HCT116 (cell line): Measurements from ENCODE around the gene RNF169. TPM values are rescaled to one million over a fixed set of nuclear protein-coding genes. Genes with fewer than 3 reads are reported as not detected.
A peak's percentile ranks its signal among the peaks of the same experiment; 100 is the strongest.

Experiments used
- ATAC-seq: fragments of 200-7000 bp; cut with Tn5 transposase; 2 replicates; pipeline ENCODE4 v1.9.1; 2020; ENCODE audit warnings: mild to moderate bottlenecking, moderate library complexity
- BruUV-seq: library from RNA; stranded (reverse); fragments of 400-500 nt; replicated peaks from 2 replicates; lab custom pipeline; 2021; lab: Mats Ljungman, UMichigan
- CTCF ChIA-PET: fragments of 300-600 bp; sonication (Branson Sonifier 250); formaldehyde crosslinking; loops from one replicate; lab custom pipeline; 2021; ENCODE audit warnings: antibody characterized with exemption; lab: Charles Lee
- POLR2A ChIA-PET: fragments of 300-600, 350-600 bp; sonication (Branson Sonifier 250); formaldehyde crosslinking; loops from one replicate; lab custom pipeline; 2021; ENCODE audit warnings: antibody characterized with exemption; lab: Charles Lee
- RAD21 ChIA-PET, 2 experiments: fragments of 300-600 bp; sonication (Branson Sonifier 250); formaldehyde crosslinking; loops; one replicate each; lab custom pipeline; 2023; ENCODE audit warnings: low total read pairs in 2 of 2; ENCODE audit not compliant: uncharacterized antibody in 2 of 2, unreplicated experiment in 2 of 2, low non-redundant PET in 1 of 2; lab: Charles Lee
- DNase-seq: peaks from one replicate; pipeline ENCODE4 v3.0.0-alpha.2; 2010; ENCODE audit warnings: low read depth, low spot score
- H2AFZ ChIP-seq: fragments of 200-600 bp; shearing (Covaris generic), sonication (generic); 2 replicates; pipeline ENCODE4 v1.6.1; 2017; ENCODE audit warnings: low read depth, mixed run types, mixed read lengths, antibody characterized with exemption, low read length; ENCODE audit not compliant: poor library complexity, severe bottlenecking
- H3K27ac ChIP-seq: 2 replicates; pipeline ENCODE4 v1.5.1; 2012; ENCODE audit warnings: low read depth, low read length
- H3K27me3 ChIP-seq: fragments of 200-600 bp; sonication (generic); 2 replicates; pipeline ENCODE4 v1.6.1; 2016; ENCODE audit warnings: mixed run types, low read length, mixed read lengths; ENCODE audit not compliant: insufficient read depth
- H3K36me3 ChIP-seq, 2 experiments: fragments of 200-500 bp in 1 of 2; fragments of 200-600 bp in 1 of 2; sonication (Bioruptor generic) in 1 of 2; sonication (generic) in 1 of 2; 2 replicates each; pipeline versions ENCODE4 v1.5.1 to v1.6.1; 2014 to 2016; ENCODE audit warnings: low read length in 2 of 2, inconsistent platforms in 1 of 2, mixed read lengths in 1 of 2, mixed run types in 1 of 2; ENCODE audit not compliant: insufficient read depth in 2 of 2, control insufficient read depth in 1 of 2
- H3K4me1 ChIP-seq, 2 experiments: fragments of 200-600 bp in 1 of 2; sonication (generic) in 1 of 2; 2 replicates each; pipeline versions ENCODE4 v1.5.1 to v1.6.1; 2012 to 2017; ENCODE audit warnings: low read length in 2 of 2, inconsistent platforms in 1 of 2, mild to moderate bottlenecking in 1 of 2, mixed read lengths in 1 of 2, mixed run types in 1 of 2, moderate library complexity in 1 of 2; ENCODE audit not compliant: insufficient read depth in 2 of 2, control insufficient read depth in 1 of 2
- H3K4me2 ChIP-seq: fragments of 200-600 bp; sonication (generic); 2 replicates; pipeline ENCODE4 v1.6.1; 2017; ENCODE audit warnings: mixed run types, low read length, mixed read lengths
- H3K4me3 ChIP-seq, 2 experiments: fragments of 200-600 bp in 1 of 2; sonication (generic) in 1 of 2; replicated peaks in 1 of 2; 2 replicates each; pipeline ENCODE4 v1.5.1; 2011 to 2016; ENCODE audit warnings: low read length in 2 of 2, control low read depth in 1 of 2, low read depth in 1 of 2, mild to moderate bottlenecking in 1 of 2, mixed read lengths in 1 of 2, mixed run types in 1 of 2
- H3K79me2 ChIP-seq: fragments of 200-600 bp; sonication (generic); 2 replicates; pipeline ENCODE4 v1.6.1; 2017; ENCODE audit warnings: mild to moderate bottlenecking, mixed run types, low read length, moderate library complexity, mixed read lengths; ENCODE audit not compliant: insufficient read depth
- H3K9ac ChIP-seq: fragments of 200-600 bp; sonication (generic); 2 replicates; pipeline ENCODE4 v1.6.1; 2016; ENCODE audit warnings: low read length, mixed read lengths
- H3K9me2 ChIP-seq: fragments of 200-600 bp; sonication (generic), shearing (Covaris generic); 2 replicates; pipeline ENCODE4 v1.6.1; 2017; ENCODE audit warnings: mixed run types, mild to moderate bottlenecking, moderate library complexity; ENCODE audit not compliant: insufficient read depth
- H3K9me3 ChIP-seq, 2 experiments: fragments of 200-500 bp in 1 of 2; fragments of 200-600 bp in 1 of 2; sonication (Bioruptor generic) in 1 of 2; sonication (generic) in 1 of 2; 2 replicates each; pipeline ENCODE4 v1.6.1; 2014 to 2017; ENCODE audit warnings: low read length in 2 of 2, mixed read lengths in 2 of 2, inconsistent platforms in 1 of 2, low read depth in 1 of 2, mild to moderate bottlenecking in 1 of 2, mixed run types in 1 of 2, moderate library complexity in 1 of 2; ENCODE audit not compliant: control insufficient read depth in 1 of 2, insufficient read depth in 1 of 2
- H4K20me1 ChIP-seq: fragments of 200-600 bp; sonication (generic), shearing (Covaris generic); 2 replicates; pipeline ENCODE4 v1.6.1; 2017; ENCODE audit warnings: mixed run types, mild to moderate bottlenecking, moderate library complexity; ENCODE audit not compliant: insufficient read depth
- CBX3 ChIP-seq: IDR thresholded peaks from 2 replicates; pipeline ENCODE4 v1.6.1; 2012; ENCODE audit warnings: low read depth
- POLR2A ChIP-seq: IDR thresholded peaks from 2 replicates; pipeline ENCODE4 v1.7.0; 2011; ENCODE audit warnings: borderline replicate concordance; ENCODE audit not compliant: insufficient read depth, insufficient read length; ENCODE audit errors: extremely low read depth
- RAD21 ChIP-seq: IDR thresholded peaks from 2 replicates; pipeline ENCODE4 v1.6.1; 2012; ENCODE audit warnings: low read depth, mild to moderate bottlenecking
- SP1 ChIP-seq: IDR thresholded peaks from 2 replicates; pipeline ENCODE4 v1.6.1; 2012; ENCODE audit warnings: low read depth
- intact Hi-C: fragments of 100-400 bp; cut with micrococcal nuclease; formaldehyde crosslinking; loops from 2 replicates; pipeline ENCODE4 v1.10.0; 2022
- total RNA-seq: library from RNA; stranded (reverse); gene quantifications from one replicate; pipeline ENCODE4 v1.2.1, GENCODE V29; 2021; ENCODE audit not compliant: unreplicated experiment
- TF ChIP-seq, protein P1 (sequence below), 3 experiments: fragments of 200-600 bp in 1 of 3; sonication (generic) in 1 of 3; IDR thresholded peaks in 2 of 3; conservative IDR thresholded peaks in 1 of 3; 2 replicates each; pipeline ENCODE4 v1.5.1; 2012 to 2017; ENCODE audit warnings: low read depth in 2 of 3, low read length in 2 of 3, antibody characterized with exemption in 1 of 3, borderline replicate concordance in 1 of 3, control low read depth in 1 of 3, mild to moderate bottlenecking in 1 of 3, mixed read lengths in 1 of 3, mixed run types in 1 of 3, moderate library complexity in 1 of 3; ENCODE audit not compliant: insufficient read depth in 1 of 3
- TF ChIP-seq, protein P2 (sequence below): IDR thresholded peaks from 2 replicates; pipeline ENCODE4 v1.6.1; 2012

RNF169 gene
- total RNA-seq, 1 experiment from 2014 or later = 22.5 TPM

DNA sequence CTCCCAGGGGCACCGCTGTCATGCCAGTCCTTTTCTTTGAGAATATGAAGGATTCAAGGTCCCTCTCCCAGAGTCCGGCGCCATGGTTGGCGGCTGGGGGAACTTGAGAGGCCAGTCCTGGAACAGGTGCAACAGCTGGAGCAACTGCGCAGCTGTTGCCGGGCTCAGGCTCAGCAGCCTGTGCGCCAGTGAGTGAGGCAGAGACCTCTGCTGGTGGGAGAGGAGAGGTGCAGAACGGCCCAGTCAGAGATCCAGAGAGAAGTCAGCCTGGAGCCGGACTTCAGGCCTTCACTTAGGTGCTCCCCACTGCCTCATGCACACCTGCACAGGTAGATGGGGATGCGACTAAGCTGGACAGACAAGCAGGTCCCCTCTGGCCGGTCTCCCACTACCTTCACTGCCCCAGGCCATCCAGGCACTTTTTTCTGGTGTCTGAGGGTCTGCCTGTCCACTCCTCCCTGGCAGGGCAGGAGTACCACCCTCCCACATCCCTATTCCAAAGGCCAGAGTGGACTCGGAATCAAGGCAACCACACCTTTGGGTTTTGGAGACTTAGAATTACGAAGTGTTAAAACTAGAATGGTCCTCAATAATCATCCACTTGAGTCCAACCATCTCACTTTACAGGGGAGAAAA is 22.0 kb upstream of the RNF169 start:
- no peak overlapping the region for H3K4me2 ChIP-seq
- no peaks in the 10 kb centered on the region for H3K79me2 ChIP-seq
- peak; percentile 100 for ATAC-seq
- H3K27me3 ChIP-seq = peaks cover 8% of the 10 kb centered on the region
- no peak overlapping the region for H2AFZ ChIP-seq
- no peaks in the 10 kb centered on the region for H4K20me1 ChIP-seq
- ChIA-PET POLR2A (no interaction called here), RAD21 (interaction anchor here in 1 of 2 experiments (2.9 kb wide), 1 partner anchor 25 kb away, joined by 14 read pairs; no protein-coding TSS in a partner anchor), CTCF (interaction anchor here (0.6 to 4.8 kb wide), 10 partner anchors 10 to 522 kb away, joined by 3 to 41 read pairs (median 6); no protein-coding TSS in a partner anchor)
- H3K4me3 ChIP-seq = no peak overlapping the region
- no peaks in the 10 kb centered on the region for H3K36me3 ChIP-seq
- H3K4me1 ChIP-seq = no peaks in the 10 kb centered on the region; a peak in 1 of 4 replicates
- no TSS peak for BruUV-seq
- peak; percentile 54 for DNase-seq
- H3K9me2 ChIP-seq = no peaks in the 10 kb centered on the region
- TF ChIP-seq CBX3 = no peak
- peak; percentile 82 for TF ChIP-seq RAD21
- TF ChIP-seq, protein P1, sequence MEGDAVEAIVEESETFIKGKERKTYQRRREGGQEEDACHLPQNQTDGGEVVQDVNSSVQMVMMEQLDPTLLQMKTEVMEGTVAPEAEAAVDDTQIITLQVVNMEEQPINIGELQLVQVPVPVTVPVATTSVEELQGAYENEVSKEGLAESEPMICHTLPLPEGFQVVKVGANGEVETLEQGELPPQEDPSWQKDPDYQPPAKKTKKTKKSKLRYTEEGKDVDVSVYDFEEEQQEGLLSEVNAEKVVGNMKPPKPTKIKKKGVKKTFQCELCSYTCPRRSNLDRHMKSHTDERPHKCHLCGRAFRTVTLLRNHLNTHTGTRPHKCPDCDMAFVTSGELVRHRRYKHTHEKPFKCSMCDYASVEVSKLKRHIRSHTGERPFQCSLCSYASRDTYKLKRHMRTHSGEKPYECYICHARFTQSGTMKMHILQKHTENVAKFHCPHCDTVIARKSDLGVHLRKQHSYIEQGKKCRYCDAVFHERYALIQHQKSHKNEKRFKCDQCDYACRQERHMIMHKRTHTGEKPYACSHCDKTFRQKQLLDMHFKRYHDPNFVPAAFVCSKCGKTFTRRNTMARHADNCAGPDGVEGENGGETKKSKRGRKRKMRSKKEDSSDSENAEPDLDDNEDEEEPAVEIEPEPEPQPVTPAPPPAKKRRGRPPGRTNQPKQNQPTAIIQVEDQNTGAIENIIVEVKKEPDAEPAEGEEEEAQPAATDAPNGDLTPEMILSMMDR (IDR thresholded peaks at IDR 0.05 in 2 of 3, conservative IDR thresholded peaks at IDR 0.05 in 1 of 3; ENCODE audit: borderline replicate concordance in 1 of 3, insufficient read depth in 1 of 3, low read depth in 2 of 3, low read length in 2 of 3) = peak; percentile 86 to 97 (median 89)
- intact Hi-C loops = no loop called here
- H3K27ac ChIP-seq = no peak overlapping the region
- H3K9ac ChIP-seq = no peak overlapping the region
- H3K9me3 ChIP-seq = no peaks in the 10 kb centered on the region

DNA sequence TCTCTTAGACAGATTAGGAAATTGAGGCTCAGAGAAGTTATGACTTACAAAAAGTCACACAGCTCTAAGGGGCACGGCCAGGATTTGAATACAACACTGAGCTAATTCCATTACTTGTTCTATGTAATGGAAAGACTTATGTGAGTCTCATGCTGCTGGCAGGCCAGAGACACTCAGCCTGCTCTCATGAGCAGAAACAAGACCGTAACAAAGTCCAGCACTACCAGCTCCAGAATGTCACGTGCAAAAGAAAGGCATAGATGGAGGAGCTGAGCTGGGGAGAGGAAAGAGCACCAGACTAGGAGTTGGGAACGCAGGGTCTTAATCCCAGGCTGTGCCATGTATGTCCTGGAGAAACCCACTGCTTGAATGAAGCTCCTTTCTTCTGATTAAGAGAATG is 19.3 kb upstream of the RNF169 start:
- Histone ChIP-seq H3K27me3 (peaks cover 8% of the 10 kb centered on the region), H3K4me3 (no peak overlapping the region), H3K4me2 (no peak overlapping the region), H3K9me3 (no peaks in the 10 kb centered on the region), H3K79me2 (no peaks in the 10 kb centered on the region), H3K9ac (no peak overlapping the region), H3K36me3 (no peaks in the 10 kb centered on the region), H3K4me1 (no peaks in the 10 kb centered on the region; a peak in 1 of 4 replicates), H2AFZ (no peak overlapping the region), H3K27ac (no peak overlapping the region), H4K20me1 (no peaks in the 10 kb centered on the region), H3K9me2 (no peaks in the 10 kb centered on the region)
- ChIA-PET POLR2A (no interaction called here), RAD21 (no interaction called here), CTCF (interaction anchor here (1.2 to 1.8 kb wide), 2 partner anchors 10 to 27 kb away, joined by 8 to 12 read pairs; no protein-coding TSS in a partner anchor)
- intact Hi-C loops = no loop called here
- ATAC-seq (no peak), DNase-seq (no peak)
- no TSS peak for BruUV-seq
- TF ChIP-seq POLR2A (no peak), SP1 (no peak), RAD21 (no peak)
- TF ChIP-seq, protein P2, sequence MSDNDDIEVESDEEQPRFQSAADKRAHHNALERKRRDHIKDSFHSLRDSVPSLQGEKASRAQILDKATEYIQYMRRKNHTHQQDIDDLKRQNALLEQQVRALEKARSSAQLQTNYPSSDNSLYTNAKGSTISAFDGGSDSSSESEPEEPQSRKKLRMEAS = no peak
